ENCODE measurements around the gene RAPGEF4.

RAPGEF4 gene

DNA sequence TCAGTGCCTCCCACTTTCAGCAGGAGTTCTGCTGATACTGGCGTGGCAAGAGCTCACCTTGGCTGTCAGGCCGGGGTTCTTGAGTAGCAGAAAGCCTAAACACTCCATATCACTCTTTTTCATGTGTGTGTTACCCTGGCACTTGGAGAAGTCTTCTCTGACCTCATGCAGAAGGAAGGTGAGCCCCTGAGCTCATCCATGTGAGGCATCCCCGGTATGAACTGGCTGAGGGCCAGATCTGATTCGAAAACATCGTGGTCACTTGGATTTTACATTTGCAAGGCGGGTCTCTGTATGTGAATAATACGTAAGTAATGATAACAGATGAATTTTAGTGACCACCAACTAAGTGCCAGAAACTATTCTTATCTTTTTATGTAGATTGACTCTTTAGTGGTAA is 93.6 kb downstream of the RAPGEF4 start:
- DNase-seq, result no peak

DNA sequence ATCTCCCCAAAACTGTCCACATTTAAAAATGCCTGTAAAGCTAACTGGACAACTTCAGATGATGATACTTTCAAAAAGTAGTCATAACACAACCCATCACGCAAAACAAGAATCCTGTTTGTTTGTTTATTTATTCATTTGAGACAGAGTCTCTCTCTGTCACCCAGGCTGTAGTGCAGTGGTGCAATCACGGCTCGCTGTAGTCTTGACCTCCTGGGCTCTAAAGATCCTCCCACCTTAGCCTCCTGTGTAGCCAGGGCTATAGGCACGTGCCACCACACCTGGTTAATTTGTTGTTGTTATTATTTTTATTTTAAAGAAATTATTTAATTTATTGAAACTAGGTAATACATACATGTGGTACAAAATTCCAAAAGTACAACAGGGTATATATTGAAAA is 94.8 kb downstream of the RAPGEF4 start:
- DNase-seq, result no peak

DNA sequence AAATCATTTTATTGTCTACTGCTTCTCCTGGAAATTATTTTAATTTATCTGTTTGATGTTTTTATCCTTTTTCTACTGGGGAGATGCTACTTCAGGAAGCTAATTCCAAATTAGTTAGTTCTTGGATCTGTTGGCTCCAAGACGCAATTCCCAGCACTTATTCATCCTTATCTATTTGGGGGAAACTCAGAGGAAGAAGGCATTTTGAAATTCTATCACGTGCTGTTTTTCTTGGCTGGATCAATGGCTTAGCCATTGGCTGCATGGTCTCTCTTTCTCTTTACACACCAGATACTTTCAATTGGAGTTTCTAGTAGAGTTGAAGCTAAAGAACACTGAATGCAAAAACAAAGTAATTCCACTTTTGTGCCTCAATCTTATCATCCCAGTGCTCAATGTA is 98.3 kb downstream of the RAPGEF4 start:
- no peak for DNase-seq

DNA sequence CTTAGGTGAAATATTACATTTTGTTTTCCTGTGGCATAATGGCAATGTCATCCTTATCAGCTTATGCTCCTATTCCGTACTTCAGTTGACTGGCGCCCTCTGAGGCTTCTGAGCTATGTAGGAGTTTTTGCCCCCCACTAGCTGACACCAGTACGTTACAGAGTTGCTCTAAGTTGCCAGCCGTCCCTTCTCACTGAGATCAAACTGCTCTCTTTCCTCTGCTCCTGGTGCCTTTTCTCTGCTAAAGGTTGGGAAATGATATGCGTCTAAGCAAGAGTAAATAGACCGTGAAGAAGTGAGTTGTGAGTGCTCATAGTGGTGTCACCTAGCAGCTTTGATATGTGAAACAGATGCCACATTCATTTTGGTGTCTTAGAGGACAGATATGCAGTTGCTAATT is 99.2 kb downstream of the RAPGEF4 start:
- DNase-seq, result no peak

DNA sequence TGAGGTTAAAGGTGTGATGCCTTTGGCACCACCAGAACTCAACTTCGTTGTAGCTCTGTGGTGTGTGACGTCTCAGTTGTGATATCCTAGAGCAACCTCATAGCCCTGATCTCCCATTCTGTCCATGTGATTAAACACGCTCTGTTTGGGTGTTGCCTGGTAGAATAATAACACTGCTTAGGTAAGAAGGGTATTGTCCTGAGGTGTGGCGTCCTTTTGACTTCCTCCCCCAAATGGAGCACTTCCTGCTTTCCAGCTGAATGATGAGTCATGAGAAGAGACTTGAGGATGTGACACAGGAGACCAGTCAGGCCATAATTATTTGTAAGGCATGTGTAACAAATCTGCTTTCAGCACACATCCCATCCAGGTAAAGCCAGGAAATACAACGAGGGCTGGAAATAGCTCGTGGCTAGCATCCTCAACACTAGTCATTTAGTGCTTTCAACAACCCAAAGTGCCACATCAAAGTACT is 100.7 kb downstream of the RAPGEF4 start:
- no peak for DNase-seq

DNA sequence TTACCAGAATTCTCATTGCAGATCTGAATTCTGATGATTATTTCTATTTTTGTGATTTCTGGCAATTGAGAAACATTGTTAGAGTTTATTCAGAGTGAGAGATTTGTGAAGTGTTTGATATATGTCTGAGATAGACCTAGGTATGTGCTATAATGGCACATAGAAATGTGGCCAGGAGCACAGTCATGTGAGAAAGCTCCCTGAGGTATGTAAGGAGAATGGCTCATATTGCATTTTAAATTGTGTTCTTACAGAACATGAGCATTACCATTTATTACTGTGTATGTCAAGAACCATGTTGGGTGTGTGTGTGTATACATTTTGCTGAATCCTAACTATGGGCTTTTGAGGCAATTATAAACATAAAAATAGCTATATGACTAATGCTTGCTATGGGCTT is 101.2 kb downstream of the RAPGEF4 start:
- DNase-seq, result no peak

DNA sequence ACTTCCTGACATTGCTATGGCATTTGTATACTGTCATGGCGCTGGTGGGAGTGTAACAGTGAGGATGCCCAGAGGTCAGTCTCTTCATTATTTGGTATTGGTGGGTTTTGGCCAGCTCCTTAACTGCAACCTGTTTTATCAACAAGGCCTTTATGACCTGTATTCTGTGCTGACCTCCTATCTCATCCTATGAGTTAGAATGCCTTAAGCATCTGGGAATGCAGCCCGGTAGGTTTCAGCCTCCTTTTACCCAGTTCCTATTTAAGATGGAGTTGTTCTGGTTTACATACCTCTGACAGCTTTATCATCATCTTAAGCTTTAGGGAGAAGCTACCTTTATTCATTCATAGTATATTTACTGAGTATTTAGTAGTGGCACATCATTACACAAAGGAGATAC is 103.8 kb downstream of the RAPGEF4 start:
- no peak for DNase-seq

DNA sequence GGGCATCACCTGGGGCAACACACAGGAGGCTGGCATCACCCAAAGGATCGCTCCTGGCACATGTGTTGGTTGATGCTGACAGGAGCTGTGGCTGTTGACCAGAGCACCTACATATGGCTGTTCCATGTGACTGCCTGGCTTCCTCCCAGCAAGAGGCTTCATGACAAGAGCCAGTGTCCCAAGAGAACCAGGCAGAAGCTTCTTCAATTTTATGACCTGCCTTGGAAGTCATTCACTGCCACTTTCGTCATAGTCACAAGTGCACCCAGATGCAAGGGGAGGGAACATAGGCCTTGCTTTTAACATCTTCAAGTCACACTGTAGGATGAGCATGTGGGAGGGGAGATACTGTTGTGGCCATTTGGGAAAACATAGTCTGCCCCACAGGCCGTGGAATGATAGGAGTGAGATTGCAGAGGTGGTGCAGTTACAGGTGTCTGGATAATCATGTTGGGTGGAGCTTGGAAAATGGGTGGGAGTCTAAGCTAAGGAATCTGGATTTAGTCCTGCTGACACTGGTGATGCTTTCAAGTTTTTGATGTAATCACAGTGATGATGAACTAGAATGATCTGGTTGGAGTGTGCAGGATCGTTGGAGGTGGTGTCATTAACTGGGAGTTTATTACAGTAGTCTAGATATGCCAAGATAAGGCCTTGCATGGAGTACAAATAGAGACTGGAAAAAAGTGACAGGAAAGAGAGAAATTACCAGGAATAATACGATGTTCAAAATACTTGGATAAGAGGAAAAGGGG is 107.0 kb downstream of the RAPGEF4 start:
- DNase-seq, result no peak

DNA sequence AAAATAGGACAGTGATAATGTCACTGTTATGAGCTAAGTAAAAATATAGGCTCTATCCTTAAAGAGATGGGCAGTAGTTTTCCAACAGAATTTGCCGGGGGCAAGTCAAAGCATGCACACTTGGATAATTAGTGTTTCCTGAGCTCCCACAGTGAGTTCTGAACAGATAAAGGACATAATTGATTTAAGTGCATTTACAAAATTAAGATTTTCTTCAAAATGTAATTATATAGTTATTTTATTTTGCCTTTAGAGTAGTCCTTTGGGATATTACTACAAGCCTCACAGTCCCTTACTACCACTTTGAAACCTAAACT is 107.6 kb downstream of the RAPGEF4 start:
- no peak for DNase-seq

DNA sequence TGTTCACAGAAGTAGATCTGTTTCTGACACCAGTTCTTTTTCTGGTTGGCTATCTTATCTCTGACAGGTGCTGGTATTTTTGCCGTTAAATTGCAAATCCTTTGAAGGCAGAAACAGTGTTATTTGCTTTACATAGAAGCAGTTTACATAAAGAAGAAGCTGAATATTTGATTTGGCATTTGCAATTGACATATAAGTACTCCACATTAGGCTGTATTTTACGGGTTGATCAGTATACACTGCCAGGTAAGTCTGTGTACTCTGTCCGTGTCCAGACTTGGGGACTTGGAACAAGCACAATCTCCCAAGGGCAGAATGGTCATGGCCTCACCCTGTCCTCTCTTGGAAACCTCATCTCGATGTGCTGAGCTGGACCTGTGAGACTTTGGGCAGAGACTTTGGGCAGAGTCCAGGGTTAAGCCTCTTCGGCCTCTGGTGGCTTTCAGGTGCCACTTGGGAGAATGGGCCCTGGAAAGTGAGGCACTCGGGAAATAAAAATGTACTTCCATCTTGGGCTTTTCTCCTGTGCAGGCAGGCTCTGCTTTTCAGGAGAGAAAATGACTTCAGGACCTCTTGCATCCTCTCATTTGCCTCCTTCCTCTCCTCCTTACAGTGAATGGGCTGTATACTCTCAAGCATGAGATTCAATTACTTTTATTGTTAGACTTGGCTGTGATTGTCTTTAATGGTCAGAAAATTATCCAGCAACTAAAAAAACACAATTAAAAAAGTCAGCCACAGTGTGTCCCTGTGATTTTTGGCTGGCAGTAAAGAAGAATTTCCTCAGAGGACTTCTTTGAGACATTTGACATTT is 108.5 kb downstream of the RAPGEF4 start:
- no peak for DNase-seq

DNA sequence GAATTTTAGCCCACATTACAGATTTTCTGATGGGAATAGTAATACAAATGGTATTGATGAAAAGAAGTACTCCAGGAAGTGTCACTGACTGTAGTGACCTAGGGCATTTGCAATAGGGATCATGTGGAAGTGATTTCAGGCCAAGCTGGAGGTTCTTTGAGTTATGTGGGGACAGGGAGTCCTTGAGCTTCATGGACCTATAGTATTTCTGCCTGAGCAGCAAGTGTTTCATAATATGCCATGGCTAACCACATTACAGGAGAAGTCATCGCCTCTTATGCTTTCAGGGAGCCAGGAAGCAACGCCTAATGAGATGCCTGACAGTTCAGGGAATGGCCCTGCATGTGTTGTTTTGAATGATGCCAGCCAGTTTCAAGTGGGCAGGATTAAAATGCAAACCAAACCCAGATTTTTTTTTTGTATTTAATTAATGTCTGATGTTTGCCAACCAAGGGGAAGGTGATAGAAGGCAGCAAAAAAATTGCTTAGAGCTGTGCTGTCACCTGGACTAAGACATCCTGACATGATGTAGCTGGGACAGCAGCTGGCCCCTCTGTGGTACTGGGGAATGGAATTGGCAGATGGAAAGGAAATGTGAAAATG is 109.5 kb downstream of the RAPGEF4 start:
- DNase-seq, result no peak

DNA sequence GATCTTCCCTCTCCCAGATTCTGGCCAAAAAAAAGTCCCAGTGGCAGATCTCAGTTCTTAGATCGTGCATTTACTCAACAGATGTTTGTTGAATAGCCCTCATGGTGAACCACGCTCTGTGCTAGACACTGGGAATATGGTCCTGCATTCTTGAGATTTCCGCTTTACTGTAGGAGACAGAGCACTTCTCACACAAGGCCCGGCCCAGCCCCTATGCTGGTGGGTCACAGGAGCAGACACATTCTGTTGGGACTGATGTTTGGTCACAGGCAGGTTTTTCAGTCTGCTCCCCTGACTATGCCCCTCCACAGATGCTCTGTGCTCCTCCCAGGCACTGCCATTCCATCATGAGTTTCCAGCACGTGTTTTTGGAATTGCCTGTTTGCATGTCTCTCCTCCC is 110.9 kb downstream of the RAPGEF4 start:
- DNase-seq, result no peak

DNA sequence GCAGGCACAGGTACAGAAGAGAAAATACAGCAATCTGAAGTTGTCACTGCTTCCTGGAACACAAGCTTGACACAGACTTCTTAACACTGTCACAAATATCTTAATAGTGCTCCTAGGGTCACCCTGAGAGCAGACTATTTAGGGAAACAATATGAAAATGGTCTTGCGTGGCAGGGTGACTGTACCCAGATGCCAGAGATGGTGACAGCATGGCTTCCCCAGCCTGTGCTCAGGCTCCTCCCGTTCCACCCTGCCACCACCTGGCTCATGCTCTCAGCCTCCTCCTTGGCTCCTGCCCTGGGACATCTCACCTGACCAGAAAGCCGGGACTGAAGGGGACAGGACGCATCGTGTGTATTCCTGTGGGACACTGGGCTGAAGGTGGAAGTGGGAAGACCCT is 111.5 kb downstream of the RAPGEF4 start:
- DNase-seq, result no peak

DNA sequence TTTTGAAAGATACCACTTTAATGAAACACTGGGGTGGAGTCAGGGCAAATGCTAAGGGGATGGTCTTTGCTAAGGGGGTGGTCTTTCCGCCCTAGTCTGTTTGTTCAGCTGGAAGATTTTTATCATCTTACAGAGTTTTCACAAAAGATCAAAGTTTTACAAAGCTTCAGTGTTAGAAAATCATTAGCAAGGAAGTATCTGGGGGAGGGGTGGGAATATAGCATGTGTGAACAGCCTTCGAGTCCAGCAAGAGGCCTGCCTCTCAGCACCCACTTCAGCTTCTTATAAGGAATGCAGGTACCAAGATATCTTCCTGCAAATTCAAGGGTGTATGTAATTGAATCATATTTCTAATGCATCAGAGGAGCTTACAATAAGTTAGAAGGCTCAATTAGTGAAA is 112.9 kb downstream of the RAPGEF4 start:
- no peak for DNase-seq

DNA sequence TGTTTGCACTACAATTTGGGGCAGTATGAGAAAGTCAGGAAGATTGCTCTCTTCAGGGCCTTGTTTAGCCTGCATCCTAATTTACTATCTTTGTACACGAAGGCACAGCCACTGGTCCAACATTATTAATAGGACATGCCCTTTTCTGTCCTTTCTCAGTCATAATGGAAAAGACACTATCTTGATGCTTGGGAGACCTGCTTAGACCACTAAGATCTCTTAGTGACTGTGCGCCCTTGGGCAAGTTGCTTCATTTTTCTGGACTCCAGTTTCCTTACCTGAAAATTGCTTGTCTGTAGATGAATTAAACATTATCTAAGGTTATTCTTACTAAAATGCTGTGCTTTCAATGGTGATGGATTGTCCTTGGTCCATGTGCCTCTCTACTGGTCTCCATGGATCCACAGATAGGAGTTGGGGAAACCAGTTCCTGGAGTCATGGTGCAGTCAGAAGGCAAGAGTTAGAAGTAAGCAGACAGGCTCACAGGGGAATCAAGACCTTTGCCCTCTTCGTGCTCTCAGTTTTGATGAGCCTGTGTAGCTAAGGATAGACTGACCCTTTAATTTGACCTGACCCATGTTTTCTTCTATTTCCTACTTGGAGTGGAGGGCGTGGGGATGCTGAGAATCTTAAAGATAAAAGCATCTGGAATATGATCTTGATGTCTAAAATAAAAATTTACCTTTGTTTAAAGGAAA is 114.0 kb downstream of the RAPGEF4 start:
- no peak for DNase-seq

DNA sequence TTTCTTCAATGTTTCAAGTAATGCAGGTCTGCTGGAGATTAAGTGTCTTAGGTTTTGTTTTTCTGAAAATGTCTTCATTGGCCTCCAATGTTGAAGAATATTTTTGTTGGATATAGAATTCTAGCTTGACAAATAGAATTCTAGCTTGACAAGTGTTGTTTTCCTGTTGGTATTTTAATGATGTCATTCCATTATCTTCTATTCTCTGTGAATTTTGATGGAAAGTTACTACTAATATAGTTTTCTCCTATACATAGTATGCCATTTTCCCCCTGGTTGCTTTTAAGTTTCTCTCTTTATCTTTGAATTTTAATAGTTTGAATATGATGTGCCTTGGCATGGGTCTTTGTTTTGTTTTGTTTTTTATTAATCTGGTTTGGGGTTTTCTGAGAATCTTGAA is 119.9 kb downstream of the RAPGEF4 start:
- no peak for DNase-seq

DNA sequence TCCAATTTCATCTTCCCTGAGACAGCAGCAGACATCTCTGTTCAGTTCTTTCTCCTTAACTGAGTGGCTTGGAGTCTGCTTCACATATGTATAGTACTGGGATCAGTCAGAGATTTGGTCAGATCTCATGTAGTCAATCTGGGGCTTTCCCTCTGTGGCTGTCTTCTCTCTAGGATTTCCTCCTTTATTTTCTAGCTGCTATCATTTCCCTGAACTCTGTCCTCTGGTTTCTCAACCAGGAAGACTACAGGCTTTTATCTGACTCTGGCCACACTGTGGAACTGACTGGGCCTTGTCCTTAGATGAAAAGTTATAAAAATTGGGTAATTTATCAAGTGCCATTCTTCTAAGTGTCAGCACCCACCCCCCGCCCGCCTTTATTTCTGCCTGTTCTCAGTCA is 121.0 kb downstream of the RAPGEF4 start:
- DNase-seq, result no peak

DNA sequence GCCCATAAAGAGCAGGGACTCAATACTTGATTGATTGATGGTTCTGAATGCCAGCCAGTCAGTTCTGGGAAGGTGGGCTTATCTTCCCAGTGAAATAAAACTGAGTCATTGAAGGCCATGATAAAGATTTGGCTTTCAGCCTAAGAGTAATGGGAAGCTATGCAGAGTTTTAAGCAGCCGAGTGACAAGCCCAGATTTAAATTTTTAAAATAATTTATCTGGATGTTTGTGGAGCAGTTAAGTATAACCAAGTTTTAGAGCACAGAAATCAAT is 122.8 kb downstream of the RAPGEF4 start:
- no peak for DNase-seq

DNA sequence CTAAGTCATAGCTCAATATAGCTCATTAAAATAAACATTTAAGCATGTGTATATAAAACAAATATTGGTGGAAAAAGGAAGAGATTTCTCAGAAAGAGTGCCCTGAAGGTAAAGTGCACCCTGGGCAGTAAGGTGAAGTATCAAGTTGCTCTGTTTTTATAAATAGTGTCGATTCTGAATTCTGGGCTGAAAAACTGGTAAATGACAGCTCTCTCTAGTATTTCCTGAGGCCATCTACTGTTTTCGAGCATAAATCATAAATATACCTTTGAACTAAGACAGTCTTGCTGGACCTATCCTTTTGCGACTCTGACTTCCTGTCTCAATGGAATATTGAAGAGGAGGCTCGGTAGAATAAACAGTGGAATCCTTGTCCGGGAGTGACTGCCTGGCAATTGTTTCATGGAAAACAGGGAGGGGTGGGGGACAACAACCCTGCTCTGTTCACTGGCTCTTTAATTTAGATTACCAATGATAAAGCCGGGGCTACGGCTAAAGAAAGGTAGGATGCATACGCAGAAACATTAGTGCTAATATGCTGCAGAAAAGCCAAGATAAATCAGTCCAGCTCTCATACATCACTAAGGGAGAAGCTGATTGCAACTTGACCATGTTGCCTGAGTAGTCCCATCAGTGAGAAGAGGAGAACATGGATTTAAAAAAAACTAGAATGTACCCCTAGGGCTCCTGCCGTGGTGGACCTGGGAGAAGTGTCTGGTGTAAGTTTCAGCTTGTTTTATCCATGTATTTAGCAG is 124.1 kb downstream of the RAPGEF4 start:
- no peak for DNase-seq

DNA sequence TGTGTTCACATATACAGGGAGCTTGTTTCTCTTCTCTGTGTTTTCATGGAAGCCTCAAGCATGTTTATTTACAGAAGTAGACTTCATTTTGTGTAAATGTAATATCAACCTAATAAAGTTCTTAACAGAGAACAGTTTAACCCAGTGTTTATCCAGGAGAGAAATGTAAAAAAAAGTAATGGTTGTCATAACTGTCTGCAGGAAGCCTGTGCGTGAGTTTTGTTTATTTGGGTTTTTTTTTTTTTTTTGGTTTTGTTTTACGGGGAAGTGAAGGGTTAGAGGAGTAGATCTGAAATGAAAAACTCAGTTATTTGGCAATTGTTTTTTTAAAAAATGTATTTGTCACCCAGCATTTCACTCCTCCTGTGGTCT is 124.7 kb downstream of the RAPGEF4 start:
- DNase-seq, result no peak

DNA sequence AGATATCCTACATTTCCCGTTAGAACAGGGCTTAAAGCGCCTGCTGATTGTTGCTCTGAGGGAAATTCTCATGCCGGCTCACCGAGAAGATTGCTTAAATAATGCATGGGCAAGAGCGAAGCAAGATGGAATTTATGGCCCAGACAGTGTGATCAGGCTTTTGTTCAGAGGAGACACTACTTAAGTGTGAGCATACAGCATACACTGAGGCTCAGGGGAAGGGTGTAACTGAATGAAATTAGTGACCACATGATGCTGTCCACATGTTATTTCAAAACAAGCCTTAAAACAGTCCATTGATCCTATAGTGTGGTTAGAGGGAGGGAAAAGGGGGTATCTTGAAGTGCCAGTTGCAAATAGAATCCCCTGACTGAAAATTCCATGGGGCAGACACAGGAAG is 125.5 kb downstream of the RAPGEF4 start:
- no peak for DNase-seq

DNA sequence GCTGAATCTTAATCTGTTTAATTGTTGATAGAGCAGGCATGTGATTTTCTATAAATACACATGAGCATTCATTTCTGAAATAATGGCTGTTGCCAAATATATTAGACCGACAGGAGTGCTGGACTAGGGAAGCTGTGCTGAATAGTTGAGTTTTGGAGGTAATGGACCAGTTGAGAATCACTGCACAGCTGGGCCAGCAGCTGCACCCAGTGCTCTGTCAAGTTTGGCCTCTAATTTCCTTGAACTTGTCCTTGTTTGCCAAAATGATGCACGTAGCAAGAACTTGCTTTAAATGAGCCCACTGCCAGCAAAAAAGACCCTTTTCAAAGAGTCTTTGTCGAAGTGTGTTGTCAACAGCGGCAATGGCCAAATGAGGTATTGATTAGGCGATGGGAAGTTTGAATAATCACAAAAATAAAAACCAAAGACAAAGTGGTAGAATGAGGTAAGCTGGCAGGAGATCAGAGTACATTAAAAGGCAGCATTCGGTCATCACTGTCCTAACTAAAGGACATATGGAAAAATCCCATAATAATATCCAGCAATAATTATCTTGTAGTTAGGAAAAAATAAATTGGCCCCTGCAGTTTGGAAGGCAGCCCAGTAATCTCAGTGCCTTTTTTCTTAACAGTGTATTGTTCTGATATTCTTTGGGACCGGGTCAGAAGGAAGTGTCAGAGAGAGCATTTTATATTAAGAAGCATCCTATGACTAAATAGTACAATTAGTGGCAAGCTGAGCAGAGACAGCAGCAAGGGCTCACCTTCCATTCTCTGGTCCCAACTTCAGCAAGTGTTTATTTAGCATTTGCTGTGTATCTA is 126.2 kb downstream of the RAPGEF4 start:
- DNase-seq, result no peak
